HG03064 (cell line): ENCODE results near the gene NCL.
"Not testable (repeated sequence)": the region's sequence is repeated elsewhere in the genome, so short reads cannot be mapped to it uniquely, and the experiment has no call there.

ENCODE experiments used
- ATAC-seq: cut with Tn5 transposase; IDR thresholded peaks from one replicate; pipeline ENCODE4 v1.9.1; 2021; ENCODE audit warnings: low read depth; ENCODE audit not compliant: unreplicated experiment

NCL gene

DNA sequence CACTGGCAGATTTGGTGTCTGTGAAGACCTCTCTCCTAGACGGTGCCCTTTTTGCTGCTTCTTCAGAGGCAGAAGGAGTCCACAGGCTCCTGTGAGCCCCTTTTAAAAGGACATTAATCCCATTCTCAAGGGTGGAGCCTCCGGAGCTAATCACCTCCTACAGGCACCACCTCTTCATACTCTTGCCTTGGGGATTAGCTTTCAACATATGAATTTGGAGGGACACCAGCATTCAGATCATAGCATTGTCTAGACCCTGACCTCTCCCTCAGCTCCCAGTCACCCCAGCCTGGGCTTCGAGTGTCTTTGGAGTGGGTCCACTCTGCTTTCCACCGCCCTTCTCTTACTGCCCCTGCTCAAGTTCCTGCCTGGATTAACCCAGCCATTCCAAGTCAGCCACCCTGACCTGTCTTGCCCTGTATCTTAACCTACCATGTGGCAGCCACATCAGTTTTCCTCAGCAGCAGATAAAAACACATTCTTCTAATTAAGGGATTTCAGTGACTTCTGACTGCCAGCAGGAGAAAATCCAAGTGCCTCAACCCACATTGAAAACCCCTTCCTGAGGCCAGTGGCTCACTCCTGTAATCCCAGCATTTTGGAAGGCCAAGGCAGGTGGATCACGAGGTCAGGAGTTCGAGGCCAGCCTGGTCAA lies 6.1 kb upstream of the NCL start:
- ATAC-seq, result no peak

DNA sequence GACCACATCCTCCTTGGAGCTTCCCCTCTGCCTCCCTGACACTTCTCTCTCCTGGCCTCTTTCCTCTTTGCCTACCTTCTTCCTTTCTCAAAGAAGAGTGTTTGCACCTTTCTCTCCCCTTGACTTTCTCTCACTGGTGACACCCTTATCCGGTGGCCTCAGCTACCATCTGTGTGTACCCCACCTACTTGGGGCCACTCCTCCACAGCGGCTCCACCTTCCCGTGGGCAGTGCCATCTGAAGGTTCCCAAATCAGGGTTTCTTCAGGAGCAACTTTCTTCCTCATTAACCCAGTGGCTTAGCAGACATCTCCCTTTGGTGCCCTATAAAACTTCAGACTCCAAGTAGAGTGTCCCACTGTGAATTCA lies 5.3 kb upstream of the NCL start:
- no peak for ATAC-seq

DNA sequence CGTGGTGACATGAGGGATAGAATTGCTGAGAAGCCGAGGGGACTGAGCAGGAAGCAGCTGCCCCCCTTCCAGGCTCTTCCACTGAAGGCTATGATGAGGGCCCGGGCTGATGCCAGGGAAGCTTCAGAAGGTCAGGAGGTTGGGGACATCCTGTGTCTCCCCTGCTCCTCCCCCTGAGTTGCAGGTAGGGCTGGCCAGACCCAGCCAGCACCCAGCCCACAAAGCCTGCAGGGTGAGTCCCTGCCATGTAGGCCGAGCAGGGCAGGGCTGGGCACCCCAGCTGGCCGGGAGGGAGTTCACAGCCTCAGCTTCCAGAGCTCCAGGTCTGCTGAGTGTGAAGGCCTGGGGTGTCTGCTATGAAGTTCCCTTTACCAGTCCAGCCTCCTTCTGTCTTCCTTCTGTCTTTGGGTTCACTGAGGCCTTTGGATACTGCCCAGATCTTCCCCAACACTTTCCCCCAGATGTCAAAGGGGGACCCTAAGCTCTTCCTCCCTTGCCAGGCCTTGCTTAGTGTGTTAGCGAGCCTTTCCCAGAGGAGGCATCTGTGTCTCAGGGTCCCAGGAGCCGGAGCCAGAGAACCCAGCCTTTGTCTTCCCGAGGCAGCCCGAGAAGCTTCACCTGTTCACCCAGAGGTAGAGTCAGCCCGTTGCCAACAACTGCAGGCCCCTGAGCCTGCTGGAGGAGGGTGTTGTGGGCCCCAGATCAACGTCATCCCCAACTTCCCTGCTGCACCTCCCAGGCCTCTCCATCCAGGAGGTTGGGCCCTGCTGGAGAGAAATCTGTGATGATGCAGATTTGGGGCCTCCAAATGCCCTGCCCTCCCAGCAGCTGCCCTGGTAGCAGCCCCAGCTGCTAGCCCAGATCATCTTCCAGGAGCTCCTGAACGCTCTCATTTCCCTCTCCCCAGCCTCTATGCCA lies 3.6 kb upstream of the NCL start:
- no peak for ATAC-seq

DNA sequence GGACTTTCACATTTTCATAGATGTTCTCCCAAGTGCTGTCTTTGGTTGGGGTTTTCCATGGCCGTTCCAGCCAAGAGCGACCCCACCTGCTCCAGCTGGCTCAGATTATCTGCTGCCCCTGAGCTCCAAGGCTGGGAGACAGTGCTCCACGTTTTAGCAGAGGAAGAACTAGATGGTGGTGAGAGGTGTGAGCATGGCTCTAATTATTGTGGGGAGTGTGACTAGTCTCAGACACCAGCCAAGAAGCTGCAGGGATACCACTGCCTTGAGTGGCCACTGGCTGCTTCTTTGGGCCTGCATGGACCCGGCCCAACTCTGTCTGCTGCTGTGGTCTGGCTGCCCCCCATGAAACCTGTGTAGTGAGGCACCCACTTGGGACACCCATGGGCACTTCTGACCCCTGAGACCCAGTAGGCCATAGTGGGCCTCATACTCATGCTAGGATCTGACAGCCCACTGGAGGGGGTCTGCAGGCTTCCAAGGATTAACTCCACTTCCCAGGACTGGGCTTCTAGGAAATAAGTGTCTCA lies 2.8 kb upstream of the NCL start:
- no peak for ATAC-seq

DNA sequence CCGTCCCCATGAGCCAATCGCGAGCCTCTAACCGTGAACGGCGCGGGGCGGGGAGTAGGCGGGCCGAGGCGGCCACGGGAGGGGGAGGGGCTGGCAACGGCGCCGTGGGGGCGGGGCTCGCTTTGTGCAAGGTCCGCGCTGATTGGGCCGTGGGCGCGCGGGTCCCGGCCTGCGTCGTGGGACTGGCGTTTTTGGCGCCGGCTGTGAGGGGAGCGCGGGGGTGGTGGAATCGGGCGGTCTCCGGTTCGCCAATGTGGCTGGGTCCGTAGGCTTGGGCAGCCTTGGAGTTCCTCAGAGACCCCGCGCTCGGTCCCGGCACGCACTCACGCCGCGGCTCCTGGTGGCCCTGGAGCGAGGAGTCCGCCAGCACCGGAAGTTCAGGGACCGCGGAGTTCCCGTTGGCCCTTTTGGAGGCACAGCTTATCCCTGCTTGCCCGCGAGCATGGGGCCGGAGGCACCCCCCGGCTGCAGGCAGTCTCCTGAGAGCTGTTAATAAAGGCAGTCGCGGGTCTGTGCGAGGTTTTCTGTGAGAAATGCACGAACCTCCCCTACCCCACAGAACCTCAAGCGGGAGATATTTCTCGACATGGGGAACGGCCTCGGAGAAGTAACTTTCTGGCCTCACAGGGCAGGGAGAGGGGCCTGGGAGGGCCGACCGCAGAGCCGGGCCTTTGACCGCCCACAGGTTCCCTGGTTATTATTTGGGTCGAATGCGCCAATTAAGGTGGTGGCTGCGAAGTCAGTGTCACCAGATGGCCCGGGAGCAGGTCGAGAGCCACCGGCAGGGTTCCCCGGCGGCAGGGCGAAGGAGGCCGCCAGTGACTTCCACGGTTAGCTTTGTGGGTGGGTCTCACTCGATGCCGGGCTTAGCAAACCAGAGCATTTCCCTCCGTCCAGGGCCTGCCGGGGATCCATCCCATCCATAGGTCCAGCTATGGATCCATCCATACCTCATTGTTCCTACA lies 574 bp upstream of the NCL start:
- peak; percentile 23 for ATAC-seq

DNA sequence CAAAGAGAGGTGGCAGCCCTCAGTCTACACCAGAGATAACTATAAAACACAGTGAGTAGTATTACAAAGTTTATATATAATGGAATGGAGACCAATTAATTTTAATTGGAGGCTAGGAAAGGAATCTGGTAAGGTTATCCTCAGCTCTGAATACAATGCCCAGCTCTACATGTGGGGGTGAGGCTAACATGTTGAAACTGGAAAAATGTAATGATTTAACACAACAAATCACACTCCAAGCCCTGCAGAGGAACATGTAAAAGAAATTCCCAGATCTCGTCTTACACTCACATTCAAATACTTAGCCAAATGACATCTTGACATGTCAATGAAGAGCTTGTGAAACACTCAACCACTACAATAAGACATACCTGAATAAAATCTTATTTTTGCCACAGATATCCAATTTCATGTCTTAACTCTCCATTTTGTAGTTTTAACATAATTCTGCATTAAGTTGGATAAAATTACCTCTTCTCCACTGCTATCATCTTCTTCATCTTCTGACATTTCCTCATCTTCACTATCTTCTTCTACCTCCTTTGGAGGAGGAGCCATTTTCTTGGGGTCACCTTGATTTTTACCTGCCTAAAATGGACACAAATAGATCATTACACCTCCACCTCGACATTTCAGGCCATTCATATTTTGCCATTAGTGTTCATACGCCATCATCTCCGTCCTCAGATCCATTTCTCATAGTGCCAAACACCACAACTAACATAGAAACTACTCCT lies 1.4 kb downstream of the NCL start:
- no peak for ATAC-seq

DNA sequence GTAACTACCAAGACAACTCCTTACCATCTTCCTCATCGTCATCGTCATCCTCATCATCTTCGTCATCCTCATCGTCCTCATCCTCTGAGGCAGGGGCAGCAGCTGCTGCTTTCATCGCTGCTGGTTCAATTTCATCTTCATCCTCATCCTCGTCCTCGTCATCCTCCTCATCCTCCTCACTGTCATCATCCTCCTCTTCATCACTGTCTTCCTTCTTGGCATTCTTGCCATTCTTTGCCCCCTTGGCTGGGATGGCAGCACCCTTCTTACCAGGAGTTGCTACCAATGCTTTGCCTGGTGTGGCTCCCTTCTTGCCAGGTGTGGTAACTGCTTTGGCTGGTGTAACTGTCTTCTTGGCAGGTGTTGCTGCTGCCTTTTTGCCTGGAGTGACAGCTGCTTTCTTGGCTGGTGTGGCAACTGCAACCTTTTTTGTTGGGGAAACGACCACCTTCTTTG lies 2.7 kb downstream of the NCL start:
- ATAC-seq, result no peak

DNA sequence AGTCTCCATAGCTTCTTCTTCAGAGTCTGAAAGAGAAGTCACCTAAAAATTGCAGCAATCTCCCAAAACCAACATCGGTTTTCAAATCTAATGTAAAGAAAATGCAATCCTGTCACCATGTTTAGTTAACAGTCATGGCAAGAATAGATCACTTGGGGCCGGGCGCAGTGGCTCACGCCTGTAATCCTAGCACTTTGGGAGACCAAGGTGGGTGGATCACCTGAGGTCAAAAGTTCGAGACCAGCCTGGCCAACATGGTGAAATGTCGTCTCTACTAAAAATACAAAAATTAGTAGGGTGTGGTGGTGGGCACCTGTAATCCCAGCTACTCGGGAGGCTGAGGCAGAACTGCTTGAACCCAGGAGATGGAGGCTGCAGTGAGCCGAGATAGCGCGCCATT lies 3.4 kb downstream of the NCL start:
- ATAC-seq, result not testable (repeated sequence)

DNA sequence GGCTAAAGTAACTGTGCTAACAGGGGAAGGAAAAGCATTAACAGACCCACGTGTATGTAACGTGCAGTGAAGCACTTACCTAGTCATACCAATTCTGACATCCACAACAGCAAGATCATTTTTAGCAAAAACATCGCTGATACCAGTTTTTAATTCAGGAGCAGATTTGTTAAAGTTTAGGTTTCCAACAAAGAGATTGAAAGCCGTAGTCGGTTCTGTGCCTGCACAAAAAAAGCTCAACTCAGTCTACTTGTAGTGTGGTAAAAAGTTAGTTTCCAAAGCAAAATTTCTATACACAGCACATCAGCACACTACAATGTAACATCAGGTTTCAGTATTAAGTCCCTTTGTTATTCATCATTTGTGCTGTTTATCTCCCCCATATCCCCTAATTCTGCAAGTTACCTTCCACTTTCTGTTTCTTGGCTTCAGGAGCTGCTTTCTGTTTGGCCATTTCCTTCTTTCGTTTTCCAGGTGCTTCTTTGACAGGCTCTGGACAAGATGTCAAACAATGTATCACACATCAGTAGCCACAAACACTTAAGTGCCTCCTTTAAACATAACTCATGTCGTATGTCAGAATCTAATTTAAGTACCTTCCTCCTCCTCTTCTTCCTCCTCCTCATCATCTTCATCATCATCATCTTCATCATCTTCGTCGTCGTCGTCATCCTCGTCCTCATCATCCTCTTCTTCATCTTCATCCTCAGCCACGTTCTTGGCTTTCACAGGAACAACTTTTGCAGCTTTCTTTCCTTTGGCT lies 4.0 kb downstream of the NCL start:
- ATAC-seq, result no peak

DNA sequence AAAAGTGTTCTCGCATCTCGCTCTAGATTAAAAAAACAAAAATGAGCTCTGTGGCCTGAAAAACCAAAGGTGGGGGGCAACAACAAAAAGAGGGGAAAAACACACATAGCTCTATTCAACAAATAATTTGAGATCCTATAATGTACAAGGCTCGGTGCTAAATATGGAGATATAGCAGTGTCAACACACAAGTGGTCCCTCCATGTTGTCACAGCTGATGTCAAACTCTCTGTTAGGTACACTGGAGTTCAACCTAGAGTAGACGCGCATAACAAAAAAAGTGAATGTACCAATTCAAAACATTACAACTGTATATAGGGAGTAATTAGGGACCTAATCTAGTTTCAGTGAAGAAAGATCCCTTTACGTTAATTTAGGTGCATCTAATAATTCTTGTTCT lies 5.9 kb downstream of the NCL start:
- no peak for ATAC-seq

DNA sequence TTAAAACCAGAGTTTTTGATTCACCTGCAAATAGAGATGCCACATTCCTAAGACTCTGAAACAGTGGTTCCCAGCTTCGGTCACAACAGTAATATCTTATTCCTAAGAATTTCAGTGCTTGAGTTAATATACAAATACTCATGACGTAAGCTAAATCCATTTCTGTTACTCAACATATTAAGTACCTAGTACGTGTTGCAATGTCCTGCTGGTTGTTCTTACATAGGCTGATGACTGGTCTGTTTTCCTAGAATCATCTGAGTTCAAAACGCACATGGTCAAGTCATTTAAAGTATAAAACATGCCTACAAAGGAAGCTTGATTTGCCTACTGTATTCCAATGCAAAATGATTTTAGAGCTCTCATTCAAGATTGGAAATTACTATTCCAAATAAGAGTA lies 7.2 kb downstream of the NCL start:
- no peak for ATAC-seq

DNA sequence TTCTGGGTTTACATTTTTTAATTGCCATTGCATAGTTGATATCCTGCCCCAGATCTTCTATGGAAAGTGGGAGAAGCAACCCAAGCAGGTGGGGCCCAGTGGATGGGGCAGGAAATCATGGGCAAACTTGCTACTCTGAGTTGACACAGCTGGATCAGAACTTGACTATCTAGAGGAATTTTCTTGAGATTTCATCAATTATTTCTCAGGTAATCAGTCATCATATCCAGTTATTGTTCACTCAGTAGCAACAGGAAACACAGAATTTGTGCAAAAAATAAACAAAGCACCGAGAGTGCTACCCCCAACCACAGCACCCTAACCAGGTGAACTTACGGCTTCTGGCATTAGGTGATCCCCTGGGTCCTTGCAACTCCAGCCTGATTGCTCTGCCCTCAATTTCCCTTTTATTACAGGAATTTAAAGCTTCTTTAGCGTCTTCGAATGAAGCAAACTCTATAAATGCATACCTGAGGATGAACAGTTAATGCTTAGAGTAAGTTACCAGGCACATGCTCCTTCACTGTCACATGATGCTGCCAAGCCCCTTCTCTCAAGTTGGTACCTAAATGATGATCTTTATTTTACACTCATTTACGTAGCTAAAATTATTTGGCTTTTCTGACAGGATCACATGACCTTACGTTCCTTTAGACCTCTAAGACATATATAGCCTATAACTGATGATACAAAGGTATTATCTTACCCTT lies 7.8 kb downstream of the NCL start:
- ATAC-seq, result no peak

DNA sequence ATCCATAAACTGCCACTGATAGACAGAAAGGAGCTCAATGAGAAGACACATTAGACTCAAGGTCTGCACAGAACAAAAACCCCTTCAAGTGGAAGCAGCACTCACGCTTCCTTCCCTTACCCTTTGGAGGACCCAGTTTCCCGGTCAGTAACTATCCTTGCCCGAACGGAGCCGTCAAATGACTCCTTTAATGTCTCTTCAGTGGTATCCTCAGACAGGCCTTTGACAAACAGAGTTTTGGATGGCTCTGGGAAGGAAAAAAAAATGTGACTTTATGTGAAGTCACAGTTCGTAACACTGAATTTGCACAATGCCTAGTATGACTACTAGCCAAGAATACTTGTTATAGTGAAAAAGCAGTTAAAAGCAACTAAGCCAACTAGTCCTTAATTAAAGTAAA lies 8.4 kb downstream of the NCL start:
- no peak for ATAC-seq

DNA sequence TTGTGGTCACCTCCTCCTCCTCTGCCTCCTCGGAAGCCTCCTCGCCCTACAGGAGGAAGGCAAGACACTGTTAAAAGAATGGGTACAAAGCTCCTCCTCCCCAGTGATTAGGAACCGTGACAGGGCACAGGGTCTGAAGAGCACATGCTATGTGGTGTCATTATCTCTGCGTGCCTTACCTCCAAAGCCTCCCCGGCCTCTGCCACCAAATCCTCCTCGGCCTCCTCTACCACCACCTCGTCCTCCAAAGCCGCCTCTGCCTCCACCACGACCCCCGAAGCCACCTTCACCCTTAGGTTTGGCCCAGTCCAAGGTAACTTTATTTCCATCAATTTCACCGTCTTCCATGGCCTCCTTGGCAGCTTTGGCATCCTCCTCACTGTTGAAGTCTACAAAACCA lies 9.1 kb downstream of the NCL start:
- ATAC-seq, result no peak

DNA sequence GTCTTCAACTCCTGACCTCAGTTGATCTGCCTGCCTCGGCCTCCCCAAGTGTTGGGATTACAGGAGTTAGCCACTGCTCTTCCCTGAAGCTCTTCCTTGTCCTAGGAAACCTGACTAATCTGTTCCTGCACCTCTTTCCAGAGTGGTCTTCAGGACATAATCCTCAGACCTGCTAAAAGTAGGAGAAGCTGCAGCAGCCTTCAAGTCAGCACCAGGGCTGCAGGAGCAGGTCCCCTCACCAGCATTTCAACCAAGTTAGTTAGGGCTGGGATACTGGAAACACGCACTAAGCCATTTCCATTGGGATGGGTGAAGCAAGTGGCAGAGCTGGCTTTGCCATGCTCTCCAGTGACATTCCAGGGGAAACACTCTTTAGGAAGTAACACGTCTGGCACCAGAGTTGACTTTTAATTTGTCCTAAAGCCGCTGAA lies 9.9 kb downstream of the NCL start:
- ATAC-seq, result no peak

DNA sequence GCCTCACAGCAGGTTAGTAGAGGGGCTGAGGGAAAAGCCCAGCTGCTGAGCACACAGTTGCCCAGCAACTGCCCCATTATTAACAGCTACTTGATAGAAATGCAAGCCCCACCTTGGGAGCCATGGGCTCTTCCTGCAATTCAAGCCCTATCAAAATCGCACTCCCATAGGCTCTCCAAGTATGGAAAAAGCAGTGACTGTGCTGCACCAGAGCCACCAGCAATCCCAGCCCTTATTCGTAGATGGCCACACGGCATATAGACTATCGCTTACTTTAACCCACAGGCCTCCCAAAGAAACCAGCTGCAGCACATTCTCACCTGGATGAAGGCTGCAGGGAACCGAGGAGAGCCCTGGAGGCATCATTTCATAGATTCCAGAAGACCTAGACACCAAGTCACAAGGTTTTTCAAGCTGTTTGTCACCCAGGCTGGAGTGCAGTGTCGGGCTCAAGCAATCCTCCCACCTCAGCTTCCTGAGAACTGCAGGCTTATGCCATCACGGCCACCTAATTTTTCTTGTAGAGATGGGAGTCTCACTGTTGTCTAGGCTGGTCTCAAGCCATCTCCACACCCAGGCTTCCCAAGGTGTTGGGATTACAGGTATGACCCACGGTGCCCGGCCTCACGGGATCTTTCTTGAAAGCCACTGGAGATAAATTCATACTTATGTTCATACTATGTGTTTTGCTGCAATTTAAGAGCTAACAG lies 11.3 kb downstream of the NCL start:
- ATAC-seq, result no peak

DNA sequence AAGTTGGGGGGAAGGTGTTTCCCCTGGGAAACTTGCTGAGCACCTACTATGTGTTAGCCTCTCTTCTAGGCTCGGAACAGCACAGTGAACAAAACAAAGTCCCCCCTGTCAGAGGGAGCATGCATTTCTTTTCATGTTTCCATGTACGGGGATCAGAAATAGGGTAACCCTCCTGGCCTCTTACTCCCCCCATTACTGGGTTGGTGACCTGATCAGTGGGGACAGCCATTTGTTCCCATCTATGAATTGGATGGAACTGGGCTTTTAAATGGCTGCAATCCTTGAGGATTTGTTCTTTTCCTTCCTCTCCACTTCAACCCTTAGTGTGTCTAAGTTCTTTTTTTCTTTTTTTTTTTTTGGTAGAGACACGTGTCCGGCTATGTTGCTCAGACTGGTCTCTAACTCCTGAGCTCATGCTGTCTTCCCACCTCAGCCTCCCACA lies 13.7 kb downstream of the NCL start:
- no peak for ATAC-seq

DNA sequence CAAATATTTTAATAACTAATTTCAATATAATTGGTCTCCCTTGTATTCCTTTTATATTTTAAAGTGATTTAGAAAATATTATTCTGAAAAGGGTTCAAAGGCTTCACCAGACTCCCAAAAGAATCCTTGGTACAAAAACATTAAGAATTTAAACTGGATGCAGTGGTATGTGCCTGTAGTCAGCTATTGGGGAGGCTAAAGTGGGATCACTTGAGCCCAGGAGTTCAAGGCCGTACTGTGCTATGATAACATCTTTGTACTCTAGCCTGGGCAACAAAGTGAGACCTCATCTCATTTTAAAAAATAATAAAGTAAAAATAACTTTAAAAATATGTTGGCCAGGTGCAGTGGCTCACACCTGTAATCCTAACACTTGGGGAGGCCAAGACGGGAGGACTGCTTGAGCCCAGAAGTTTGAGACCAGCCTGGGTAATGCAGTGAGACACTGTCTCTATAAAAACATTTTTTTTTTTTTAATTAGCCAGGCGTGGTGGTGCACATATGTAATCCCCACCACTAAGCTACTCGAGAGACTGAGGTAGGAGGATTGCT lies 14.7 kb downstream of the NCL start:
- ATAC-seq, result no peak
